GM18909 (cell line): Measurements from ENCODE around the gene TEPSIN.

ENCODE experiments used
- ATAC-seq: cut with Tn5 transposase; IDR thresholded peaks from one replicate; pipeline ENCODE4 v1.9.1; 2021; ENCODE audit warnings: mild to moderate bottlenecking; ENCODE audit not compliant: unreplicated experiment, poor library complexity

Gene TEPSIN

GRCh38 chr17:81200695-81201580 lies 37.9 kb downstream of the TEPSIN start:
- no peak for ATAC-seq

- ATAC-seq = no peak
Observed at GRCh38 chr17:81200201-81200600, 38.7 kb downstream of the TEPSIN start.

- ATAC-seq = no peak
Observed at GRCh38 chr17:81199482-81199830, 39.4 kb downstream of the TEPSIN start.

GRCh38 chr17:81198826-81199481 lies 39.9 kb downstream of the TEPSIN start:
- no peak for ATAC-seq

GRCh38 chr17:81197831-81198490 lies 40.9 kb downstream of the TEPSIN start:
- ATAC-seq = no peak

- no peak for ATAC-seq
Observed at GRCh38 chr17:81197409-81197795, 41.5 kb downstream of the TEPSIN start.

- no peak for ATAC-seq
Observed at GRCh38 chr17:81196505-81197408, 42.1 kb downstream of the TEPSIN start.

GRCh38 chr17:81195941-81196495 lies 42.8 kb downstream of the TEPSIN start:
- no peak for ATAC-seq

GRCh38 chr17:81194941-81195901 lies 43.6 kb downstream of the TEPSIN start:
- no peak for ATAC-seq

- ATAC-seq = no peak
Observed at GRCh38 chr17:81194225-81194760, 44.6 kb downstream of the TEPSIN start.

GRCh38 chr17:81193470-81194224 lies 45.2 kb downstream of the TEPSIN start:
- ATAC-seq = no peak

GRCh38 chr17:81193051-81193410 lies 45.8 kb downstream of the TEPSIN start:
- ATAC-seq = no peak

- no peak for ATAC-seq
Observed at GRCh38 chr17:81192386-81193050, 46.3 kb downstream of the TEPSIN start.

GRCh38 chr17:81191646-81192045 lies 47.2 kb downstream of the TEPSIN start:
- no peak for ATAC-seq

- no peak for ATAC-seq
Observed at GRCh38 chr17:81191116-81191515, 47.7 kb downstream of the TEPSIN start.

GRCh38 chr17:81190591-81190990 lies 48.3 kb downstream of the TEPSIN start:
- ATAC-seq = no peak
